PC-9 (cell line): ENCODE results near the gene SORCS2. TPM values are rescaled to one million over a fixed set of nuclear protein-coding genes. Genes with fewer than 3 reads are reported as not detected.

Experiments
- BruUV-seq: library from RNA; stranded (reverse); fragments of 400-500 nt; replicated peaks from 2 replicates; lab custom pipeline; 2021; lab: Mats Ljungman, UMichigan
- CTCF ChIA-PET: fragments of 300-600 bp; sonication (Branson Sonifier 250); formaldehyde crosslinking; loops from one replicate; lab custom pipeline; 2022; ENCODE audit warnings: antibody characterized with exemption; lab: Charles Lee
- POLR2A ChIA-PET: fragments of 300-600 bp; sonication (Branson Sonifier 250); formaldehyde crosslinking; loops from one replicate; lab custom pipeline; 2022; ENCODE audit warnings: antibody characterized with exemption; ENCODE audit not compliant: unreplicated experiment; lab: Charles Lee
- DNase-seq, 2 experiments: peaks; one replicate each; pipeline versions ENCODE4 v3.0.0 to v3.0.0-alpha.2; 2015 to 2022; ENCODE audit warnings: mixed read lengths in 1 of 2
- H2AFZ ChIP-seq: fragments of 200-600 bp; sonication (generic); 2 replicates; pipeline ENCODE4 v1.8.1; 2017; ENCODE audit warnings: antibody characterized with exemption
- H3F3A ChIP-seq: fragments of 200-600 bp; sonication (generic); 2 replicates; pipeline ENCODE4 v1.8.1; 2017; ENCODE audit warnings: antibody characterized with exemption, mild to moderate bottlenecking, low read depth; ENCODE audit not compliant: insufficient read depth
- H3K27ac ChIP-seq: fragments of 200-600 bp; sonication (generic); 2 replicates; pipeline ENCODE4 v1.6.1; 2016; ENCODE audit warnings: mixed run types
- H3K27me3 ChIP-seq: fragments of 200-600 bp; sonication (generic); 2 replicates; pipeline ENCODE4 v1.6.1; 2016; ENCODE audit warnings: low read depth, mixed run types; ENCODE audit not compliant: insufficient read depth
- H3K36me3 ChIP-seq: fragments of 200-600 bp; sonication (generic); 2 replicates; pipeline ENCODE4 v1.6.1; 2016; ENCODE audit warnings: low read depth, mixed run types
- H3K4me1 ChIP-seq: fragments of 200-600 bp; sonication (generic); replicated peaks from 2 replicates; pipeline ENCODE4 v1.6.1; 2016; ENCODE audit warnings: mixed run types; ENCODE audit not compliant: insufficient read depth
- H3K4me2 ChIP-seq: fragments of 200-600 bp; sonication (generic); 2 replicates; pipeline ENCODE4 v1.6.1; 2017; ENCODE audit warnings: mixed run types
- H3K4me3 ChIP-seq: fragments of 200-600 bp; sonication (generic); 2 replicates; pipeline ENCODE4 v1.6.1; 2016; ENCODE audit warnings: mixed run types
- H3K79me2 ChIP-seq: fragments of 200-600 bp; sonication (generic); 2 replicates; pipeline ENCODE4 v1.6.1; 2017; ENCODE audit warnings: low read depth, mixed run types
- H3K9me2 ChIP-seq: fragments of 200-600 bp; sonication (generic); 2 replicates; pipeline ENCODE4 v1.8.1; 2017; ENCODE audit warnings: mild to moderate bottlenecking; ENCODE audit not compliant: insufficient read depth
- H3K9me3 ChIP-seq: fragments of 200-600 bp; sonication (generic); 2 replicates; pipeline ENCODE4 v1.8.1; 2016; ENCODE audit warnings: low read depth; ENCODE audit not compliant: insufficient read depth
- H4K20me1 ChIP-seq: fragments of 200-600 bp; sonication (generic); 2 replicates; pipeline ENCODE4 v1.8.1; 2017; ENCODE audit not compliant: insufficient read depth
- EZH2 ChIP-seq: fragments of 200-600 bp; sonication (generic); IDR thresholded peaks from 2 replicates; pipeline ENCODE4 v1.8.0; 2017; ENCODE audit warnings: antibody characterized with exemption, low read depth
- intact Hi-C: fragments of 100-400 bp; cut with micrococcal nuclease; formaldehyde crosslinking; loops from one replicate; pipeline ENCODE4 v1.10.0; 2022; ENCODE audit not compliant: unreplicated experiment
- total RNA-seq: library from RNA; stranded (reverse); gene quantifications from 2 replicates; pipeline ENCODE4 v1.2.3, GENCODE V29; 2021
- TF ChIP-seq, protein P1 (sequence below): fragments of 200-600 bp; sonication (generic); conservative IDR thresholded peaks from 2 replicates; pipeline ENCODE4 v1.6.1; 2017; ENCODE audit warnings: mixed run types, antibody characterized with exemption, mild to moderate bottlenecking, moderate library complexity

Gene SORCS2
- total RNA-seq, 1 experiment from 2014 or later: 25.8 TPM

GRCh38 chr4:7704625-7705024 lies 512.3 kb downstream of the SORCS2 start:
- Histone ChIP-seq H3K36me3 (no peaks in the 10 kb centered on the region), H4K20me1 (no peaks in the 10 kb centered on the region), H3K4me2 (no peak overlapping the region), H3K9me2 (no peaks in the 10 kb centered on the region), H3K27ac (no peak overlapping the region), H3K4me3 (no peak overlapping the region), H3K27me3 (no peaks in the 10 kb centered on the region), H3K9me3 (no peaks in the 10 kb centered on the region), H3K79me2 (no peaks in the 10 kb centered on the region), H3F3A (no peaks in the 10 kb centered on the region), H2AFZ (no peak overlapping the region), H3K4me1 (no peaks in the 10 kb centered on the region)
- TF ChIP-seq EZH2: no peak
- TF ChIP-seq, protein P1, sequence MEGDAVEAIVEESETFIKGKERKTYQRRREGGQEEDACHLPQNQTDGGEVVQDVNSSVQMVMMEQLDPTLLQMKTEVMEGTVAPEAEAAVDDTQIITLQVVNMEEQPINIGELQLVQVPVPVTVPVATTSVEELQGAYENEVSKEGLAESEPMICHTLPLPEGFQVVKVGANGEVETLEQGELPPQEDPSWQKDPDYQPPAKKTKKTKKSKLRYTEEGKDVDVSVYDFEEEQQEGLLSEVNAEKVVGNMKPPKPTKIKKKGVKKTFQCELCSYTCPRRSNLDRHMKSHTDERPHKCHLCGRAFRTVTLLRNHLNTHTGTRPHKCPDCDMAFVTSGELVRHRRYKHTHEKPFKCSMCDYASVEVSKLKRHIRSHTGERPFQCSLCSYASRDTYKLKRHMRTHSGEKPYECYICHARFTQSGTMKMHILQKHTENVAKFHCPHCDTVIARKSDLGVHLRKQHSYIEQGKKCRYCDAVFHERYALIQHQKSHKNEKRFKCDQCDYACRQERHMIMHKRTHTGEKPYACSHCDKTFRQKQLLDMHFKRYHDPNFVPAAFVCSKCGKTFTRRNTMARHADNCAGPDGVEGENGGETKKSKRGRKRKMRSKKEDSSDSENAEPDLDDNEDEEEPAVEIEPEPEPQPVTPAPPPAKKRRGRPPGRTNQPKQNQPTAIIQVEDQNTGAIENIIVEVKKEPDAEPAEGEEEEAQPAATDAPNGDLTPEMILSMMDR: no peak
- CTCF ChIA-PET: no interaction called here
- intact Hi-C loops: no loop called here
- POLR2A ChIA-PET: no interaction called here
- DNase-seq: no peak
- no TSS peak for BruUV-seq

GRCh38 chr4:7705062-7705461 lies 512.7 kb downstream of the SORCS2 start:
- H3K79me2 ChIP-seq: no peaks in the 10 kb centered on the region
- no peaks in the 10 kb centered on the region for H3K9me3 ChIP-seq
- ChIA-PET POLR2A (no interaction called here), CTCF (no interaction called here)
- H3K27me3 ChIP-seq: no peaks in the 10 kb centered on the region
- TF ChIP-seq EZH2: no peak
- TF ChIP-seq, protein P1: no peak
- H2AFZ ChIP-seq: no peak overlapping the region
- no TSS peak for BruUV-seq
- no peaks in the 10 kb centered on the region for H4K20me1 ChIP-seq
- H3F3A ChIP-seq: no peaks in the 10 kb centered on the region
- H3K4me2 ChIP-seq: no peak overlapping the region
- H3K36me3 ChIP-seq: no peaks in the 10 kb centered on the region
- H3K9me2 ChIP-seq: no peaks in the 10 kb centered on the region
- no peak for DNase-seq
- H3K27ac ChIP-seq: no peak overlapping the region
- intact Hi-C loops: no loop called here
- H3K4me1 ChIP-seq: no peaks in the 10 kb centered on the region
- no peak overlapping the region for H3K4me3 ChIP-seq

DNA sequence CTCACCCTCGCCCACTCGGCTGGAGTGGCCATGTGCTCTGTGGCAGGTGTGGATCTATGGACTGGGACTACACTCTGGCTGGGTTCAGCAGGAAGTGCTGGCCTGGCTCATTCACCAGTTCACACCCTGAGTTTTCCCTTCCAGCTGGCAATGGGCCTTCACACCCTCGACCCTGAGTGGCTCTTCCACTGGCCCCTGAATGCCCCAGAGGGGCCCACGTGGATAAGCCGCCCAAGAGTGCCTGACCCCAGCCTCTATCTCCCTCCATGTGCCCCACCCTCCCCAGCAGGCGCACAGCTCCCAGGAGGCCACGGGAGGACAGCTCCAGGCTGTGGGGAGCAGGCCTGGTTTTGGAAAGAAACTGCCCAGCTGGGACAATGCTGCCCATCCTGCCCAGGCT lies 513.3 kb downstream of the SORCS2 start:
- CTCF ChIA-PET: no interaction called here
- H3K27me3 ChIP-seq: no peaks in the 10 kb centered on the region
- H3K4me3 ChIP-seq: no peak overlapping the region

More for the DNA sequence above, 513.3 kb downstream of the SORCS2 start:
- intact Hi-C loops: no loop called here
- H3K9me3 ChIP-seq: no peaks in the 10 kb centered on the region
- H3K4me2 ChIP-seq: no peak overlapping the region
- H3K79me2 ChIP-seq: no peaks in the 10 kb centered on the region
- H3F3A ChIP-seq: no peaks in the 10 kb centered on the region
- H3K9me2 ChIP-seq: no peaks in the 10 kb centered on the region
- no peak for TF ChIP-seq EZH2
- TF ChIP-seq, protein P1: no peak
- no peaks in the 10 kb centered on the region for H4K20me1 ChIP-seq
- POLR2A ChIA-PET: interaction anchor here (0.5 kb wide), 1 partner anchor 43 kb away, joined by 11 read pairs; no protein-coding TSS in a partner anchor
- H3K4me1 ChIP-seq: no peaks in the 10 kb centered on the region
- H3K27ac ChIP-seq: no peak overlapping the region
- H2AFZ ChIP-seq: no peak overlapping the region
- no peak for DNase-seq
- H3K36me3 ChIP-seq: no peaks in the 10 kb centered on the region
- BruUV-seq: no TSS peak
